GM21723 (cell line): ENCODE measurements around the gene CD99L2.
"Not testable (repeated sequence)": the region's sequence is repeated elsewhere in the genome, so short reads cannot be mapped to it uniquely, and the experiment has no call there.

ENCODE experiments used
- ATAC-seq: cut with Tn5 transposase; IDR thresholded peaks from one replicate; pipeline ENCODE4 v1.9.1; 2021; ENCODE audit warnings: mild to moderate bottlenecking, moderate library complexity; ENCODE audit not compliant: unreplicated experiment

The CD99L2 gene

GRCh38 chrX:150857453-150857852 lies 41.0 kb downstream of the CD99L2 start:
- no peak for ATAC-seq

DNA sequence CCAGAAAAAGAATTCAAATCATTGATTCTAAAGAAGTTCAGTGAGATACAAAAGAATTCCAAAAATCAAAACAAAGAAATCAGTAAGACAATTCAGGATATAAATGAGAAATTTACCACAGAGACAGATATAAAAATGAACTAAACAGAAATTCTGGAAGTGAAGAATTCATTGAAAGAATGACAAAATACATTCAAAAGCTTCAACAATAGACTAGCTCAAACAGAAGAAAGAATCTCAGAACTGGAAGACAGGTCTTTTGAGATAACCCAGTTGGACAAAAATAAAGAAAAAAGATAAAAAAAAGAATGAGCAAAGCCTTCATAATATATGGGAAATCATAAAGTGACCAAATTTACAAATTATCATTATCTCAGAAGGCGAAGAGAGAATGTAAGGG lies 41.7 kb downstream of the CD99L2 start:
- no peak for ATAC-seq

GRCh38 chrX:150856101-150856500 lies 42.4 kb downstream of the CD99L2 start:
- ATAC-seq: no peak

DNA sequence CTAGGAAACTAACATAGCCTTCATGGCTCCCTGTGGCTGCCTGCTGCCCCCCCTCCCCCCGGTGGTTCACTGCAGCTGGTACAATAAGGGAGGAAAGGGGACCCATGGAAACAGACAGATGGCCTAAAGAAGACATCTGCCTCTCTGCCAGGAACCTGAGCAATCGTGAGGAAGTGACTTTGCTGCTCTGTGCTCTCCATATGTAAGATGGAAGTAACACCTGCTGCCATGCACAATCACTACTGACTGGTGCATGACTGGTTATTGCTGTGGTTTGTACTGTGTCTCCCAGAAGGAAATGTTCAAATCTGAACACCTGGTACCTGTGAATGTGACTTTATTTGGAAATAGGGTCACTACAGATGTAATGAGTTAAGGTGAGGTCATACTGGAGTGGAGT lies 43.6 kb downstream of the CD99L2 start:
- no peak for ATAC-seq

GRCh38 chrX:150849996-150850720 lies 48.3 kb downstream of the CD99L2 start:
- no peak for ATAC-seq

GRCh38 chrX:150849486-150849885 lies 49.0 kb downstream of the CD99L2 start:
- ATAC-seq: peak; percentile 70

GRCh38 chrX:150848914-150849365 lies 49.5 kb downstream of the CD99L2 start:
- peak; percentile 11 for ATAC-seq

DNA sequence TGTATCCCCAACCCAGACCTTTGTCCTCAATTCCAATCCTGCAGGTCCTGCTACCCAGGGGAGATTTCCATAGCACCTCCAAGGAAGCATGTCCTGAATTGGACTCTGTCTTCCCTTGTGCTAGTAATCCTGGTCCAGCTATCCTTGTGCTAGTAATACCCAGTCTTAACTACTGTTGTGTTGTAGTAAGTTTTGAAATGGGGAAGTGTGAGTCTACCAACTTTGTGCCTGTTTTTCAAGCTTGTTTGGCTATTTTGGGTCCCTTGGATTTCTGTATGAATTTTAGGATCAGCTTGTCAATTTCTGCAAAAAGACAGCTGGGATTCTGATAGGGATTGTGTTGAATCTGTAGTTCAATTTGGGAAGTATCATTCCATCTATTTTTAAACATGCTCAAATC lies 51.4 kb downstream of the CD99L2 start:
- no peak for ATAC-seq

DNA sequence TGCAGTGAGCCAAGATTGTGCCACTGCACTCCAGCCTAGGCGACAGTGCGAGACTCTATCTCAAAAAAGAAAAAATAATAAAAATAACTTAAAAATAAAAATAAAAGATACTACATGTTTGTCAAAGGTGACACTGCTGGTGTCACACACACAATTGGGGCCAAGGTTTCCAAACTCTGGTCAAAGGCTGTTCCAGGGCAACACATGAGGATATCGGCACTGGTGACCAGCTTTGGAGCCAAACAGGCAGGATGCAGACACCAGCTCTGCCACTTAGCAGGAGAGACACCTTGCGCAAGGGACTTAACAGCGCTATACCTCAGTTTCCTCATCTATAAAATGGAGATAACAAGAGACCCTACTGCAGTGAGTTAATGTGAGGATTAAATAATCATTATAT lies 52.3 kb downstream of the CD99L2 start:
- no peak for ATAC-seq

GRCh38 chrX:150845091-150845490 lies 53.4 kb downstream of the CD99L2 start:
- no peak for ATAC-seq

- no peak for ATAC-seq
Observed at GRCh38 chrX:150844016-150844415, 54.5 kb downstream of the CD99L2 start.

DNA sequence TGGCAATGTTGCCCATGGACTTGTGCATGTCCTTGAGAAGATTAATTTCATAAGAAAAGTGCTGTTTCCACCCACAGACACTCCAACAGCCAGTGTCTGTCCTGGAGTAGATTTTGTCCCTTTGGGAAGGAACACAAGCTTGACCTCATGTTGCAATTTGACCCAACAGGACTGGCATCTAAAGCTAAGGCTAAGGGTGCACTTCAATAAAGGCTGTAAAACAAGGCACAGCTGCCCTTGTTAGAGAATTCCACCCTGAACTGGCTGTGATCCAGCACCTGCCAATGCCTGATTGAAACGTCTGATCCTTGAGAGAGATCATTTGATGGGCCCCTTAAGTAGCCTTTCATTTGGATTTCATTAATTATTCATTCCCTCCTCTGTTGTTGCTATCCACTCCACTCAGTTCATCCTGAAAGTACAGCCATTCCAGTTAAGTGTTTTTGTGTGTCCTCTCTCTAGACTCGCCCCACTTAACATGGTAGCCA lies 56.2 kb downstream of the CD99L2 start:
- no peak for ATAC-seq

- ATAC-seq: no peak
Observed at GRCh38 chrX:150841456-150842197, 56.8 kb downstream of the CD99L2 start.

DNA sequence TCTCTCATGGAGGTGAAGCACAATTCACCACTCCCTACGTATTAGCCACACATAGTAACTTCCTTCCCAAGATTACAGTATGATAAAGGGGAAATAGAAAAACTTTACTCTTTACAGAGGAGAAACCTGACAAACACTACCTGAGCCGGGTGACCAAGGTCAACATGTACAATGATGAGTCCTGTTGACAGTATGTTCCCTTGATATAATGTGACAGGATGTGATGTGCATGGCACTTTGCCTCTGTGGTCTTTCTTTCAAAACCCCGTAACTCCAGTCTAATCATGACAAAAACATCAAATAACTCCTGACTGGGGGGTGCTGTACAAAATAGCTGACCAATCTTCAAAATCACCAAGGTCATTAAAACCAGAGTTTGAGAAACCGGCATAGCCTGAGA lies 60.6 kb downstream of the CD99L2 start:
- ATAC-seq: no peak

DNA sequence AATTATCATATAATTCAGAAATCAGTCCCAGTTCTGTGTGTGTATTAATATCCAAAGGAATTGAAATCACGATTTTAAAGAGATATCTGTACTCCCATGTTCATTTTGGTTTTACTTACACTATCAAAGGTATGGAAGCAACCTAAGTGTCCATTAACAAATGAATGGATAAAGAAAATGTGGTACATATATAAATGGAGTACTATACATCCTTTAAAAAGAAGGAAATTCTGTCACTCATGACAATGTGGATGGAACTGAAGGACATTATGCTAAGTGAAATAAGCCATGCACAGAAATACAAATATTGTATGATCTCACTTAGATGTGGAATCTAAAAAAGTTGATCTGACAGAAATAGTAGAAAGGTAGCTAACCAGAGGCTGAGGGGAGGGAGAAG lies 63.8 kb downstream of the CD99L2 start:
- ATAC-seq: no peak

- no peak for ATAC-seq
Observed at GRCh38 chrX:150833454-150834056, 64.9 kb downstream of the CD99L2 start.

GRCh38 chrX:150831863-150832262 lies 66.6 kb downstream of the CD99L2 start:
- no peak for ATAC-seq

GRCh38 chrX:150828785-150829184 lies 69.7 kb downstream of the CD99L2 start:
- no peak for ATAC-seq

- ATAC-seq: not testable (repeated sequence)
Observed at GRCh38 chrX:150824352-150824751, 74.1 kb downstream of the CD99L2 start.

DNA sequence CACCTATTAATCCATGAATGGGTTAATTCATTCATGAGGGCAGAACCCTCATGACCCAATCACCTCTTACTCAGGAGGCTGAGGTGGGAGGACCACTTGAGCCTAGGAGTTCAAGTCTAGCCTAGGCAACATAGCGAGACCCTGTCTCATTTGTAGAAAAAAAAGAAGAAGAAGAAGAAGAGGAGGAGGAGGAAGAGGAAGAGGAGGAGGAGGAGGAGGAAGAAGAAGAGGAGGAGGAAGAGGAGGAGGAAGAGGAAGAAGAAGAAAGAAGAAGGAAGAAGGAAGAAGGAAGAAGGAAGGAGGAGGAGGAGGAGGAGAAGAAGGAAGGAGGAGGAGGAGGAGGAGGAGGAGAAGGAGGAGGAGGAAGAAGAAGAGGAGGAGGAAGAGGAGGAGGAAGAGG lies 74.6 kb downstream of the CD99L2 start:
- ATAC-seq: not testable (repeated sequence)

- no peak for ATAC-seq
Observed at GRCh38 chrX:150821971-150822370, 76.5 kb downstream of the CD99L2 start.

DNA sequence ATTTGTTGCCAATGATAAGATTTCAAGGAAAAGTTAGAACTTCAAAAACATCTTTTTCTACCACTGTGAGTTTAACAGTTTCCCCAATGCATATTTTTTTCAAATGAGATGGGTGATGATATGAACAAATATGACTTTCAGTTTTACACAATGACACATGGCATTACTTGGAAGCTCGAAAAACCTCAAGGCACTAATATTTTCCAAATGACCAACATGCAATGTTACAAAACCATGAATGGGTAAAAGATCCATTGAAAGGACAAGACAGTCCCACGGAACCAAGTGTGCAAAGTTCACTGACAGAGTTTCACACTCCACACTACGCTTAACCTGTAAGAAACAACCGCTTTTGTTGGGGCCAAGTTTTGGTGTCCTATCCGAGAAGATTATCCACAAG lies 84.5 kb downstream of the CD99L2 start:
- no peak for ATAC-seq
